ENCODE results near the gene ERI3. TPM values are rescaled to one million over a fixed set of nuclear protein-coding genes. Genes with fewer than 3 reads are reported as not detected.

The ERI3 gene
- total RNA-seq, 1 experiment from 2014 or later: 74.7 TPM

GRCh38 chr1:44323947-44324346, 31.1 kb downstream of the ERI3 start:
- Mint-ChIP-seq H3K4me1 (peaks cover 20% of the 10 kb centered on the region), H3K4me3 (no peak overlapping the region), H3K9me3 (no peaks in the 10 kb centered on the region), H3K27me3 (ENCODE audit: low read depth) (no peaks in the 10 kb centered on the region), H3K27ac (no peak overlapping the region), H3K36me3 (peaks cover 4% of the 10 kb centered on the region; the same call in 1 of the 2 replicates)
- ChIA-PET POLR2A (interaction anchor here (0.7 kb wide), 1 partner anchor 226 kb away, joined by 3 read pairs; no protein-coding TSS in a partner anchor), CTCF (interaction anchor here (1.3 kb wide), 1 partner anchor 9 kb away, joined by 3 read pairs; no protein-coding TSS in a partner anchor)
- no peak for ATAC-seq
- TF ChIP-seq CDX4 (CRISPR knock-in tag; IDR thresholded peaks at IDR 0.05; ENCODE audit: borderline replicate concordance): no peak
- DNase-seq (ENCODE audit: low spot score): no peak

- Mint-ChIP-seq H3K4me1 (peaks cover 21% of the 10 kb centered on the region), H3K27ac (no peak overlapping the region), H3K36me3 (peaks cover 16% of the 10 kb centered on the region), H3K9me3 (no peaks in the 10 kb centered on the region), H3K4me3 (no peak overlapping the region), H3K27me3 (ENCODE audit: low read depth) (no peaks in the 10 kb centered on the region)
- ATAC-seq: no peak
- POLR2A ChIA-PET: no interaction called here
- TF ChIP-seq E2F5 (CRISPR knock-in tag; IDR thresholded peaks at IDR 0.05) (no peak), AR (CRISPR knock-in tag; IDR thresholded peaks at IDR 0.05) (no peak), ZNF425 (CRISPR knock-in tag; conservative IDR thresholded peaks at IDR 0.05) (no peak), OVOL2 (CRISPR knock-in tag; IDR thresholded peaks at IDR 0.05; ENCODE audit: borderline replicate concordance) (no peak), MXD4 (CRISPR knock-in tag; IDR thresholded peaks at IDR 0.05; ENCODE audit: borderline replicate concordance) (no peak), CREM (CRISPR knock-in tag; IDR thresholded peaks at IDR 0.05) (no peak), E2F4 (CRISPR knock-in tag; IDR thresholded peaks at IDR 0.05; ENCODE audit: borderline replicate concordance, low read depth) (no peak)
- CTCF ChIA-PET: interaction anchor here (0.7 to 2.1 kb wide), 4 partner anchors 28 to 286 kb away, joined by 3 to 7 read pairs (median 4); no protein-coding TSS in a partner anchor
- no peak for DNase-seq (ENCODE audit: low spot score)
These were observed 32.7 kb downstream of the ERI3 start for GRCh38 chr1:44322367-44322766.

GRCh38 chr1:44321466-44321865, 33.6 kb downstream of the ERI3 start:
- Mint-ChIP-seq H3K27ac (no peak overlapping the region), H3K36me3 (peaks cover 22% of the 10 kb centered on the region), H3K4me3 (no peak overlapping the region), H3K4me1 (peaks cover 17% of the 10 kb centered on the region), H3K9me3 (no peaks in the 10 kb centered on the region), H3K27me3 (ENCODE audit: low read depth) (no peaks in the 10 kb centered on the region)
- ATAC-seq (no peak), DNase-seq (ENCODE audit: low spot score) (no peak)
- POLR2A ChIA-PET: no interaction called here
- CTCF ChIA-PET: interaction anchor here (0.5 to 2.1 kb wide), 5 partner anchors 27 to 286 kb away, joined by 3 to 7 read pairs (median 6); no protein-coding TSS in a partner anchor
- TF ChIP-seq GABPB1 (CRISPR knock-in tag; IDR thresholded peaks at IDR 0.05): no peak
- no peak for TF ChIP-seq ERG (CRISPR knock-in tag; IDR thresholded peaks at IDR 0.05)
- no peak for TF ChIP-seq NFE2L1 (CRISPR knock-in tag; IDR thresholded peaks at IDR 0.05)
- TF ChIP-seq NR1H2 (CRISPR knock-in tag; IDR thresholded peaks at IDR 0.05): no peak
- TF ChIP-seq RORB (CRISPR knock-in tag; IDR thresholded peaks at IDR 0.05): no peak
- no peak for TF ChIP-seq ZNF317 (CRISPR knock-in tag; IDR thresholded peaks at IDR 0.05; ENCODE audit: borderline replicate concordance, low read depth)
- TF ChIP-seq HMGA2 (CRISPR knock-in tag; IDR thresholded peaks at IDR 0.05): no peak
- no peak for TF ChIP-seq ZMAT4 (CRISPR knock-in tag; IDR thresholded peaks at IDR 0.05)
- no peak for TF ChIP-seq ZNF121 (CRISPR knock-in tag; IDR thresholded peaks at IDR 0.05)
- TF ChIP-seq JUN (CRISPR knock-in tag; IDR thresholded peaks at IDR 0.05): no peak
- no peak for TF ChIP-seq RELA (CRISPR knock-in tag; IDR thresholded peaks at IDR 0.05; ENCODE audit: borderline replicate concordance)
- no peak for TF ChIP-seq MAX (CRISPR knock-in tag; IDR thresholded peaks at IDR 0.05)
- TF ChIP-seq ZNF423 (CRISPR knock-in tag; IDR thresholded peaks at IDR 0.05): no peak

Data from WTC11 (cell line).